Ectodermal cell (in vitro differentiated cells): ENCODE results near the gene JARID2.
"Not testable (repeated sequence)": the region's sequence is repeated elsewhere in the genome, so short reads cannot be mapped to it uniquely, and the experiment has no call there.

ENCODE experiments used
- H3K27ac ChIP-seq: 2 replicates; pipeline ENCODE4 v1.7.0; 2013; ENCODE audit warnings: mild to moderate bottlenecking, low read depth, low read length; ENCODE audit not compliant: insufficient read depth, poor library complexity, severe bottlenecking
- H3K27me3 ChIP-seq: 2 replicates; pipeline ENCODE4 v1.7.0; 2013; ENCODE audit warnings: mild to moderate bottlenecking, low read length; ENCODE audit not compliant: insufficient read depth, control insufficient read depth, poor library complexity, severe bottlenecking
- H3K36me3 ChIP-seq: one replicate; pipeline ENCODE4 v1.7.0; 2013; ENCODE audit warnings: low read length; ENCODE audit not compliant: control insufficient read depth, insufficient read depth
- H3K4me1 ChIP-seq: one replicate; pipeline ENCODE4 v1.7.0; 2013; ENCODE audit warnings: low read length; ENCODE audit not compliant: control insufficient read depth, insufficient read depth
- H3K4me3 ChIP-seq: 2 replicates; pipeline ENCODE4 v1.7.0; 2013; ENCODE audit warnings: low read depth, low read length, control low read depth; ENCODE audit not compliant: insufficient read depth
- H3K9me3 ChIP-seq: 2 replicates; pipeline ENCODE4 v1.7.0; 2013; ENCODE audit warnings: mild to moderate bottlenecking, low read length, moderate library complexity; ENCODE audit not compliant: control insufficient read depth
- WGBS, 2 experiments: methylation state at CpG; one replicate each; pipeline ENCODE4 v1.1.7; 2013; ENCODE audit warnings: missing lambda C conversion rate in 2 of 2; 5-methylcytosine and 5-hydroxymethylcytosine counted together

JARID2 gene

GRCh38 chr6:15539722-15540270 lies 293.9 kb downstream of the JARID2 start:
- 94 to 95% methylated on average over 7 of the region's 7 CpGs for WGBS, 2 experiments
- Histone ChIP-seq H3K36me3 (no peaks in the 10 kb centered on the region), H3K9me3 (peaks cover 3% of the 10 kb centered on the region), H3K4me1 (no peaks in the 10 kb centered on the region), H3K4me3 (no peak overlapping the region), H3K27ac (no peak overlapping the region), H3K27me3 (no peaks in the 10 kb centered on the region)

- H3K4me1 ChIP-seq, H3K36me3 ChIP-seq, H3K27me3 ChIP-seq, H3K9me3 ChIP-seq, H3K4me3 ChIP-seq, H3K27ac ChIP-seq: not testable (repeated sequence)
- 94 to 95% methylated on average over 5 of the region's 5 CpGs for WGBS, 2 experiments
These were observed 297.6 kb downstream of the JARID2 start for GRCh38 chr6:15543332-15543917.

GRCh38 chr6:15544321-15544900 lies 298.5 kb downstream of the JARID2 start:
- Histone ChIP-seq H3K4me3 (no peak overlapping the region), H3K4me1 (no peaks in the 10 kb centered on the region), H3K36me3 (no peaks in the 10 kb centered on the region), H3K9me3 (peaks cover 3% of the 10 kb centered on the region), H3K27me3 (no peaks in the 10 kb centered on the region), H3K27ac (no peak overlapping the region)
- WGBS, 2 experiments, result 93 to 96% methylated on average over 3 to 4 of the region's 4 CpGs

- Histone ChIP-seq H3K4me1 (peaks cover 3% of the 10 kb centered on the region), H3K27me3 (no peaks in the 10 kb centered on the region), H3K27ac (no peak overlapping the region), H3K4me3 (no peak overlapping the region), H3K9me3 (peaks cover 3% of the 10 kb centered on the region), H3K36me3 (no peaks in the 10 kb centered on the region)
- 96% methylated on average over 4 to 5 of the region's 5 CpGs for WGBS, 2 experiments
These were observed 300.7 kb downstream of the JARID2 start for GRCh38 chr6:15546591-15546990.

- Histone ChIP-seq H3K36me3 (no peaks in the 10 kb centered on the region), H3K4me3 (no peak overlapping the region), H3K27me3 (no peaks in the 10 kb centered on the region), H3K4me1 (peaks cover 3% of the 10 kb centered on the region), H3K27ac (no peak overlapping the region), H3K9me3 (peaks cover 3% of the 10 kb centered on the region)
- 81 to 86% methylated on average over 3 to 5 of the region's 5 CpGs for WGBS, 2 experiments
These were observed 301.5 kb downstream of the JARID2 start for GRCh38 chr6:15547400-15547799.

GRCh38 chr6:15549371-15549770 lies 303.5 kb downstream of the JARID2 start:
- WGBS, 2 experiments, result 69 to 72% methylated on average over 14 of the region's 14 CpGs

GRCh38 chr6:15550546-15551123 lies 304.8 kb downstream of the JARID2 start:
- H3K4me1 ChIP-seq, result peaks cover 3% of the 10 kb centered on the region
- no peak overlapping the region for H3K27ac ChIP-seq
- no peaks in the 10 kb centered on the region for H3K27me3 ChIP-seq
- no peaks in the 10 kb centered on the region for H3K36me3 ChIP-seq
- no peak overlapping the region for H3K4me3 ChIP-seq
- WGBS, 2 experiments, result 87 to 92% methylated on average over 2 of the region's 2 CpGs
- H3K9me3 ChIP-seq, result no peaks in the 10 kb centered on the region

More at GRCh38 chr6:15549371-15549770, 303.5 kb downstream of the JARID2 start:
- Histone ChIP-seq H3K27ac (no peak overlapping the region), H3K4me3 (no peak overlapping the region), H3K4me1 (peaks cover 3% of the 10 kb centered on the region), H3K9me3 (no peaks in the 10 kb centered on the region), H3K36me3 (no peaks in the 10 kb centered on the region), H3K27me3 (no peaks in the 10 kb centered on the region)

GRCh38 chr6:15551262-15551661 lies 305.4 kb downstream of the JARID2 start:
- H3K4me3 ChIP-seq, result no peak overlapping the region
- H3K27me3 ChIP-seq, result no peaks in the 10 kb centered on the region
- no peak overlapping the region for H3K27ac ChIP-seq
- peaks cover 3% of the 10 kb centered on the region for H3K4me1 ChIP-seq
- no peaks in the 10 kb centered on the region for H3K9me3 ChIP-seq
- H3K36me3 ChIP-seq, result no peaks in the 10 kb centered on the region
- WGBS, 2 experiments, result 90 to 91% methylated on average over 7 of the region's 7 CpGs

- Histone ChIP-seq H3K4me1 (peaks cover 3% of the 10 kb centered on the region), H3K4me3 (no peak overlapping the region), H3K27ac (no peak overlapping the region), H3K27me3 (no peaks in the 10 kb centered on the region), H3K36me3 (no peaks in the 10 kb centered on the region), H3K9me3 (no peaks in the 10 kb centered on the region)
- WGBS, 2 experiments, result 61 to 64% methylated on average over 6 of the region's 6 CpGs
These were observed 305.9 kb downstream of the JARID2 start for GRCh38 chr6:15551798-15552197.

GRCh38 chr6:15553031-15553430 lies 307.2 kb downstream of the JARID2 start:
- Histone ChIP-seq H3K27me3 (no peaks in the 10 kb centered on the region), H3K4me1 (peaks cover 3% of the 10 kb centered on the region), H3K4me3 (no peak overlapping the region), H3K9me3 (no peaks in the 10 kb centered on the region), H3K27ac (no peak overlapping the region), H3K36me3 (no peaks in the 10 kb centered on the region)
- 60 to 100% methylated on average over 1 to 2 of the region's 2 CpGs for WGBS, 2 experiments
